GM19193 (cell line): ENCODE results near the gene GALM.

Source experiments
- POLR2A ChIP-seq: IDR thresholded peaks from 4 replicates; pipeline ENCODE4 v1.6.1; 2011; ENCODE audit not compliant: insufficient read depth, insufficient read length; ENCODE audit errors: extremely low read depth

GALM gene

GRCh38 chr2:38660282-38660681 lies 5.6 kb upstream of the GALM start:
- no peak for TF ChIP-seq POLR2A

GRCh38 chr2:38661306-38661705 lies 4.6 kb upstream of the GALM start:
- no peak for TF ChIP-seq POLR2A

- TF ChIP-seq POLR2A, result no peak
Measured at GRCh38 chr2:38666556-38666910, 619 bp downstream of the GALM start.

- no peak for TF ChIP-seq POLR2A
Measured at GRCh38 chr2:38668092-38668491, 2.2 kb downstream of the GALM start.

- no peak for TF ChIP-seq POLR2A
Measured at GRCh38 chr2:38668779-38669479, 3.0 kb downstream of the GALM start.

- TF ChIP-seq POLR2A, result no peak
Measured at GRCh38 chr2:38671303-38671702, 5.4 kb downstream of the GALM start.

GRCh38 chr2:38671946-38672345 lies 6.0 kb downstream of the GALM start:
- no peak for TF ChIP-seq POLR2A

- TF ChIP-seq POLR2A, result no peak
Measured at GRCh38 chr2:38672445-38673391, 6.8 kb downstream of the GALM start.

GRCh38 chr2:38676681-38677080 lies 10.8 kb downstream of the GALM start:
- no peak for TF ChIP-seq POLR2A

- TF ChIP-seq POLR2A, result no peak
Measured at GRCh38 chr2:38682008-38682575, 16.2 kb downstream of the GALM start.

GRCh38 chr2:38683766-38684165 lies 17.9 kb downstream of the GALM start:
- TF ChIP-seq POLR2A, result no peak

GRCh38 chr2:38685116-38685735 lies 19.3 kb downstream of the GALM start:
- TF ChIP-seq POLR2A, result no peak

GRCh38 chr2:38690499-38691420 lies 24.8 kb downstream of the GALM start:
- TF ChIP-seq POLR2A, result no peak

GRCh38 chr2:38691994-38692393 lies 26.1 kb downstream of the GALM start:
- no peak for TF ChIP-seq POLR2A
